ENCODE results near the gene HTR3C.

DNA sequence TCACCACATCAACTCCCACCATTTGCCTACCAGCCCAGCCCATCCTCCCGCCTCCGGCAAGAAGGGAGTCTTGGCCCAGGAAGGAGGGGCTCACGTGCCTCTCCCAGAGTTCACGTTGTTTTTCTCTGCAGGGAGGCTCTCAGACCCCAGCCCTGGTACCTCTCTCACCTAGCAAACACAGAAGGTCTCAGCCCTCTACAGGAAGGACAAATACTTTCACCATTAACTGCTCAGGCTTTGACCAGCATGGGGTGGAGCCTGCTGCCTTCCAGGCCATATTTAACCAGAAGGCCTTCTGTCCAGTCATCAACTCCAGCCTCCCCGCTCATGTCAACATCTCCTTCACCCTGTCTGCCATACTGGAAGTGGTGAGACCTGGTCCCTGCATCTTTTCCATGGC, 25.0 kb downstream of the HTR3C start:
- TF ChIP-seq POLR2A (IDR thresholded peaks at IDR 0.05) = no peak
- TF ChIP-seq, protein P1, sequence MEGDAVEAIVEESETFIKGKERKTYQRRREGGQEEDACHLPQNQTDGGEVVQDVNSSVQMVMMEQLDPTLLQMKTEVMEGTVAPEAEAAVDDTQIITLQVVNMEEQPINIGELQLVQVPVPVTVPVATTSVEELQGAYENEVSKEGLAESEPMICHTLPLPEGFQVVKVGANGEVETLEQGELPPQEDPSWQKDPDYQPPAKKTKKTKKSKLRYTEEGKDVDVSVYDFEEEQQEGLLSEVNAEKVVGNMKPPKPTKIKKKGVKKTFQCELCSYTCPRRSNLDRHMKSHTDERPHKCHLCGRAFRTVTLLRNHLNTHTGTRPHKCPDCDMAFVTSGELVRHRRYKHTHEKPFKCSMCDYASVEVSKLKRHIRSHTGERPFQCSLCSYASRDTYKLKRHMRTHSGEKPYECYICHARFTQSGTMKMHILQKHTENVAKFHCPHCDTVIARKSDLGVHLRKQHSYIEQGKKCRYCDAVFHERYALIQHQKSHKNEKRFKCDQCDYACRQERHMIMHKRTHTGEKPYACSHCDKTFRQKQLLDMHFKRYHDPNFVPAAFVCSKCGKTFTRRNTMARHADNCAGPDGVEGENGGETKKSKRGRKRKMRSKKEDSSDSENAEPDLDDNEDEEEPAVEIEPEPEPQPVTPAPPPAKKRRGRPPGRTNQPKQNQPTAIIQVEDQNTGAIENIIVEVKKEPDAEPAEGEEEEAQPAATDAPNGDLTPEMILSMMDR (IDR thresholded peaks at IDR 0.05) = no peak

All from Peyer's patch (tissue), 4 donors.